Thymus (tissue), 11 donors: Measurements from ENCODE around the gene POM121L2. TPM values are rescaled to one million over a fixed set of nuclear protein-coding genes. Genes with fewer than 3 reads are reported as not detected.

Source experiments
- DNase-seq, 9 donors: peaks; one replicate each; pipeline ENCODE4 v3.0.0-alpha.2; 2013; ENCODE audit warnings: low spot score in 9 of 9, low read depth in 6 of 9, missing footprints in 1 of 9
- H3K27ac ChIP-seq, 2 donors: one replicate each; pipeline ENCODE4 v1.5.1; 2013; ENCODE audit warnings: control low read depth in 1 of 2, low read depth in 1 of 2, low read length in 1 of 2, mild to moderate bottlenecking in 1 of 2, moderate library complexity in 1 of 2
- H3K27me3 ChIP-seq, 2 donors: one replicate each; pipeline ENCODE4 v1.5.1; 2013; ENCODE audit warnings: low read length in 1 of 2; ENCODE audit not compliant: control insufficient read depth in 2 of 2, insufficient read depth in 1 of 2
- H3K36me3 ChIP-seq, 2 donors: one replicate each; pipeline ENCODE4 v1.5.1; 2013; ENCODE audit warnings: low read length in 1 of 2, mild to moderate bottlenecking in 1 of 2, moderate library complexity in 1 of 2; ENCODE audit not compliant: control insufficient read depth in 2 of 2, insufficient read depth in 2 of 2
- H3K4me1 ChIP-seq, 2 donors: one replicate each; pipeline ENCODE4 v1.5.1; 2013; ENCODE audit warnings: low read length in 2 of 2; ENCODE audit not compliant: control insufficient read depth in 2 of 2, insufficient read depth in 2 of 2
- H3K4me3 ChIP-seq, 2 donors: one replicate each; pipeline ENCODE4 v1.5.1; 2013; ENCODE audit warnings: low read length in 2 of 2, control low read depth in 1 of 2, mild to moderate bottlenecking in 1 of 2
- H3K9me3 ChIP-seq, 2 donors: one replicate each; pipeline ENCODE4 v1.5.1; 2013; ENCODE audit warnings: low read length in 1 of 2, mild to moderate bottlenecking in 1 of 2; ENCODE audit not compliant: control insufficient read depth in 2 of 2, insufficient read depth in 1 of 2
- WGBS: extraction: QIAGEN DNeasy Blood & Tissue Kit; methylation state at CpG from one replicate; pipeline ENCODE4 v1.1.7; 2013; 5-methylcytosine and 5-hydroxymethylcytosine counted together
- polyA plus RNA-seq: library from polyadenylated mRNA; stranded (reverse); fragments of 200-250 nt; gene quantifications from one replicate; pipeline ENCODE4 v1.2.3, GENCODE V29; 2013
- total RNA-seq: library from RNA; stranded (reverse); fragments of 120-200 nt; gene quantifications from one replicate; pipeline ENCODE4 v1.2.4, GENCODE V29; 2013
- donor health status: healthy.

Gene POM121L2
- total and polyA plus RNA-seq, 2 donors = not detected

DNA sequence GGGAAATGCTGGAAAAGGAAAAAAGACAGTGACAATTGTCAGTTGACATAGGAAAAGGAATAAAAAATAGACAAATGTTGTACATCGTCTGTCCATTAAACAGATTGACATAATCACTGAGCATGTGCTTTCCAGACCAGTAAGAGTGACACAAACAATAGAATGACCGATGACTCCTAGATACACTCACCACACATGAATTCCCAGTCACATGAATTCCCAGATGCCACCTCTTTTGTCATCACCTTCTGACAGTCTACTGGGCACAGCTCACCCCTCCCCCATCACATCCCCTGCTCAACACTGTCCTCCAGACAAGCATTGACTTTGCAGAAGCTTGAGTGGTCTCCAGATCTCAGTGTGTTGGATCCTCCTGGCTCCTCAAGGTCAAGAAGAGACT, 25.9 kb downstream of the POM121L2 start:
- H3K9me3 ChIP-seq = peaks cover 0 to 4% of the 10 kb centered on the region in 2 donors
- H3K4me1 ChIP-seq = no peaks in the 10 kb centered on the region
- H3K27me3 ChIP-seq = peaks cover 70 to 98% of the 10 kb centered on the region in 2 donors
- H3K27ac ChIP-seq = no peak overlapping the region
- WGBS = 85% methylated on average over 2 of the region's 2 CpGs
- H3K4me3 ChIP-seq = no peak overlapping the region
- H3K36me3 ChIP-seq = no peaks in the 10 kb centered on the region
- no peak for DNase-seq

GRCh38 chr6:27283279-27283678, 28.8 kb downstream of the POM121L2 start:
- no peaks in the 10 kb centered on the region for H3K4me1 ChIP-seq
- H3K27me3 ChIP-seq = peaks cover 66 to 94% of the 10 kb centered on the region in 2 donors
- no peak overlapping the region for H3K4me3 ChIP-seq
- no peak for DNase-seq
- no peak overlapping the region for H3K27ac ChIP-seq
- WGBS = 20% methylated on average over 16 of the region's 16 CpGs
- H3K9me3 ChIP-seq = peaks cover 0 to 7% of the 10 kb centered on the region in 2 donors
- H3K36me3 ChIP-seq = no peaks in the 10 kb centered on the region

GRCh38 chr6:27281569-27281968, 30.5 kb downstream of the POM121L2 start:
- peaks cover 0 to 3% of the 10 kb centered on the region in 2 donors for H3K9me3 ChIP-seq
- H3K36me3 ChIP-seq = no peaks in the 10 kb centered on the region
- no peak overlapping the region for H3K27ac ChIP-seq
- 40% methylated on average over 1 of the region's 1 CpG for WGBS
- no peak for DNase-seq
- H3K4me1 ChIP-seq = no peaks in the 10 kb centered on the region
- peaks cover 60 to 90% of the 10 kb centered on the region in 2 donors for H3K27me3 ChIP-seq
- H3K4me3 ChIP-seq = no peak overlapping the region

GRCh38 chr6:27281105-27281539, 31.0 kb downstream of the POM121L2 start:
- H3K36me3 ChIP-seq = no peaks in the 10 kb centered on the region
- no peak overlapping the region for H3K27ac ChIP-seq
- H3K27me3 ChIP-seq = peaks cover 59 to 90% of the 10 kb centered on the region in 2 donors
- peaks cover 0 to 3% of the 10 kb centered on the region in 2 donors for H3K9me3 ChIP-seq
- WGBS = 12% methylated on average over 13 of the region's 13 CpGs
- DNase-seq = no peak
- H3K4me3 ChIP-seq = no peak overlapping the region
- H3K4me1 ChIP-seq = no peaks in the 10 kb centered on the region

GRCh38 chr6:27280540-27281000, 31.5 kb downstream of the POM121L2 start:
- Histone ChIP-seq H3K4me1 (no peaks in the 10 kb centered on the region), H3K36me3 (no peaks in the 10 kb centered on the region), H3K9me3 (peaks cover 0 to 3% of the 10 kb centered on the region in 2 donors), H3K27me3 (peaks cover 54 to 89% of the 10 kb centered on the region in 2 donors), H3K4me3 (no peak overlapping the region), H3K27ac (no peak overlapping the region)
- no peak for DNase-seq
- 11% methylated on average over 9 of the region's 9 CpGs for WGBS

- peak in 1 of 9 donors; percentile 26 for DNase-seq
- Histone ChIP-seq H3K27ac (no peak overlapping the region), H3K27me3 (peaks cover 52 to 88% of the 10 kb centered on the region in 2 donors), H3K4me3 (no peak overlapping the region), H3K9me3 (peaks cover 0 to 3% of the 10 kb centered on the region in 2 donors), H3K4me1 (no peaks in the 10 kb centered on the region), H3K36me3 (no peaks in the 10 kb centered on the region)
- 5% methylated on average over 17 of the region's 17 CpGs for WGBS
Measured at GRCh38 chr6:27280064-27280539, 32.0 kb downstream of the POM121L2 start.

GRCh38 chr6:27279513-27280063, 32.5 kb downstream of the POM121L2 start:
- no peaks in the 10 kb centered on the region for H3K4me1 ChIP-seq
- H3K9me3 ChIP-seq = peaks cover 0 to 3% of the 10 kb centered on the region in 2 donors
- H3K27me3 ChIP-seq = peaks cover 51 to 88% of the 10 kb centered on the region in 2 donors
- H3K36me3 ChIP-seq = no peaks in the 10 kb centered on the region
- no peak overlapping the region for H3K27ac ChIP-seq
- 8% methylated on average over 24 of the region's 24 CpGs for WGBS
- no peak for DNase-seq
- no peak overlapping the region for H3K4me3 ChIP-seq

DNA sequence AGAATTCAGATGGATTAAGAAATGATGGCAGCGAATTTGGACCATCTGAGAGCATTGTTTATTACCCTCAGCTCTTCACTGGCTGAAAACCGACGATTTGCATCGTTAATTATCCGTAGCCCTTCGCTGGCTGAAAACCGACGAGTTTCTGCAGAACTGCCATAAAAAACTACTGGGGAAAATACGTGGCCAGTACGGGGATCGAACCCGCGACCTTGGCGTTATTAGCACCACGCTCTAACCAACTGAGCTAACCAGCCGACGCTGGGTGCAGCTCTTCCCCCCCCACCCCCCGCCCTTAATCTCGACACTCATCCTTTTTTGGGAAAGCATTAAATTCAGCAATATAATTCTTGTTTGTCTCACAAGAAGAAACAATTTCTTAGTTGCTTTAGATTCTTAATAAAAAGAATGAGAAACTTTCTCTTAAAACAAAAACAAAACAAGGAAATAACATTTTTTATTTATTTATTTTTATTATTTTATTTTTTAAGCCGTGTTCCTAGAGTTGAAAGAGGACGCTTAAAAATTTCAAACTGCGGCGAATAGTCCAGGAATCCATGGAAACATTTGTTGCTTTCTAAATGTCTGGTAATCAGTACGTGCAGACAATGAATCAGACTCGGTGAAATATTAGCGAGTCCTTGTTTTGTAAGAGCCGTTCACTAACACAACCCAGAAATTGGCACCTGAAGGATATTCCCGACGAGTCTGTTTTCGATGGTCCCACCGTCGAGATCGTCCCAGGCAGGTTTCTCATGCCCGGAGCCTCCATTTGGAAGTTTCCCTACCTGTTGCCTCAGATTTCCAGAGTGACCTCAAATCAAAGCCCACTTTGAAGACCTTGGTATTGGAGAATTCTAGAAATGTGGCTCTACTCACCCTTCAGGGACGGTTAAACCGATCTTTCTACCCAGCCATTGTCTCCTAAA, 36.8 kb downstream of the POM121L2 start:
- Histone ChIP-seq H3K36me3 (no peaks in the 10 kb centered on the region), H3K9me3 (no peaks in the 10 kb centered on the region), H3K4me1 (no peaks in the 10 kb centered on the region), H3K4me3 (no peak overlapping the region), H3K27me3 (peaks cover 37 to 69% of the 10 kb centered on the region in 2 donors), H3K27ac (no peak overlapping the region)
- DNase-seq = no peak
- WGBS = 18% methylated on average over 36 of the region's 36 CpGs

DNA sequence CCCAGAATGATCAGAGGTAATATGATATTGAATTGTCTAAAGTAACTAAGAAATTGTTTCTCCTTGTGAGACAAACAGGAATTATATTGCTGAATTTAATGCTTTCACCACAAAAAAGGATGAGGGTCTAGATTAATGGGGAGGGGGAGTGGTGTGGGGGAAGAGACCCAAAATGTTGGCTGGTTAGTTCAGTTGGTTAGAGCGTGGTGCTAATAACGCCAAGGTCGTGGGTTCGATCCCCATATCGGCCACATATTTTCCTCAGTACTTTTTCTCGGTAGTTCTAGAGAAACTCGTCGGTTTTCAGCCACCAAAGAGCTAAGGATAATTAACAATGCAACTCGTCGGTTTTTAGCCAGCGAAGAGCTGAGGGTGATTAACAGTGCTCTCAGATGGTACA, 38.3 kb downstream of the POM121L2 start:
- 76% methylated on average over 11 of the region's 11 CpGs for WGBS
- Histone ChIP-seq H3K9me3 (no peaks in the 10 kb centered on the region), H3K36me3 (no peaks in the 10 kb centered on the region), H3K27ac (no peak overlapping the region), H3K4me3 (no peak overlapping the region), H3K4me1 (no peaks in the 10 kb centered on the region), H3K27me3 (peaks cover 24 to 60% of the 10 kb centered on the region in 2 donors)
- no peak for DNase-seq
